ENCODE measurements around the gene CDC34. TPM values are rescaled to one million over a fixed set of nuclear protein-coding genes. Genes with fewer than 3 reads are reported as not detected.

The CDC34 gene
- total RNA-seq, 1 experiment from 2014 or later, result 112 TPM

DNA sequence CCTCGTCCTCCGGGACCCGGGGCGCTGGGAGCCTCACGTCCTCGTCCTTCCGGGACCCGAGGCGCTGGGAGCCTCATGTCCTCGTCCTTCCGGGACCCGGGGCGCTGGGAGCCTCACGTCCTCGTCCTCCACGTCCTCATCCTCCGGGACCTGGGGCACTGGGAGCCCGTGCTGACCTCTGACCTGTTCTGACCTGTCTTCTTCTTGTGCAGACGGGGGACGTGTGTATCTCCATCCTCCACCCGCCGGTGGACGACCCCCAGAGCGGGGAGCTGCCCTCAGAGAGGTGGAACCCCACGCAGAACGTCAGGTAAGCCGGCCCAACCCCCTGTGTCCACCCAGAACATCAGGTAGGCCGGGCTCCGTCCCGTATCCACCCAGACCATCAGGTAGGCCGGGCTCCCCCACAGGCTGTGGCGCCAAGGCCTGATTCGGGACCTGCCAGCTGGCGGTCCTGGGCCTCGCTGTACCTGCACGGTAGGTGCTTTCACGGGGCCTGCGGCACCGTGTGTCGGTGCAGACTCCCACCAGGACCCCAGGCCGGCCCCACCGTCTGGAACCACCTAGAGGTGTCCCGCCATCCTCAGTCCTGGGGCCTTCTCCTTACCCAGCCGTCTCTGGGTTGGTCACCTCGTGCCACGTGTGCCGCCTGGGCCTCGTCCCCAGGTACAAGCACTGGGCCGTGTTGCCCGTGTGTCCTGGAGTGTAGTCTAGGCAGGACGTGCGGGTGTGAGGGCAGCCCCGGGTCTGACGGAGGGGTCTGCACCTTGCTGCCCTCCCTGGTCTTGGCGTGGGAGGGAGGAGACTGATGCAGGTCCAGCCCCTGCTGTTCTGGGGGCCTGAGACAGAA is 4.7 kb downstream of the CDC34 start:
- Histone ChIP-seq H4K8ac (replicated peaks; ENCODE audit: insufficient read length, low read depth, low read length) (no peak overlapping the region), H3K14ac (ENCODE audit: insufficient read depth, low read length) (no peak overlapping the region), H3K4me2 (ENCODE audit: insufficient read depth, insufficient read length, low read length) (no peak overlapping the region), H2BK120ac (ENCODE audit: low read depth, low read length, poor library complexity, severe bottlenecking) (no peak overlapping the region), H3T11ph (ENCODE audit: low read length) (no peak overlapping the region), H3K9ac (ENCODE audit: extremely low read depth, insufficient read length, low read length) (no peak overlapping the region), H3K27me3 (ENCODE audit: insufficient read depth, low read length) (no peaks in the 10 kb centered on the region), H2BK20ac (ENCODE audit: low read depth, low read length, poor library complexity, severe bottlenecking) (no peak overlapping the region), H3K79me2 (ENCODE audit: insufficient read depth, low read length) (peaks cover 13% of the 10 kb centered on the region; the same call in 1 of the 2 replicates), H3K79me1 (ENCODE audit: insufficient read depth, low read depth, low read length, poor library complexity, severe bottlenecking) (peaks cover 8% of the 10 kb centered on the region), H3K4ac (ENCODE audit: low read depth, low read length) (no peak overlapping the region), H4K91ac (ENCODE audit: insufficient read length, low read depth, low read length) (no peak overlapping the region), H2BK12ac (ENCODE audit: insufficient read length, low read depth, low read length) (no peak overlapping the region), H3K18ac (ENCODE audit: insufficient read length, low read depth, low read length) (no peak overlapping the region), H4K5ac (ENCODE audit: insufficient read length, low read depth, low read length) (no peak overlapping the region), H3K23ac (ENCODE audit: insufficient read length, low read depth, low read length) (no peak overlapping the region), H3K4me1 (ENCODE audit: insufficient read depth, low read length) (no peaks in the 10 kb centered on the region), H3K9me3 (ENCODE audit: control insufficient read depth, low read depth, low read length) (no peaks in the 10 kb centered on the region), H2AK5ac (ENCODE audit: insufficient read length, low read length) (no peak overlapping the region), H2AFZ (ENCODE audit: low read length) (no peak overlapping the region), H2BK15ac (ENCODE audit: low read depth, low read length) (no peak overlapping the region), H3K23me2 (ENCODE audit: insufficient read length, low read depth, low read length, poor library complexity, severe bottlenecking) (peaks cover 6% of the 10 kb centered on the region), H3K27ac (ENCODE audit: insufficient read length, low read depth, low read length) (no peak overlapping the region), H4K20me1 (ENCODE audit: control insufficient read depth, insufficient read depth, insufficient read length) (no peaks in the 10 kb centered on the region), H2BK5ac (ENCODE audit: insufficient read length, low read length) (no peak overlapping the region), H3K56ac (ENCODE audit: insufficient read length, low read depth, low read length) (no peak overlapping the region)
- no peaks in the 10 kb centered on the region for H3K27me3 Mint-ChIP-seq (ENCODE audit: low read depth)
- H3K9me3 Mint-ChIP-seq, result no peaks in the 10 kb centered on the region
- H3K36me3 Mint-ChIP-seq (ENCODE audit: insufficient read depth in 1 of 3, low read depth in 3 of 3), result peaks cover 13 to 29% (median 26%) of the 10 kb centered on the region in 3 experiments
- TF ChIP-seq, protein P1, sequence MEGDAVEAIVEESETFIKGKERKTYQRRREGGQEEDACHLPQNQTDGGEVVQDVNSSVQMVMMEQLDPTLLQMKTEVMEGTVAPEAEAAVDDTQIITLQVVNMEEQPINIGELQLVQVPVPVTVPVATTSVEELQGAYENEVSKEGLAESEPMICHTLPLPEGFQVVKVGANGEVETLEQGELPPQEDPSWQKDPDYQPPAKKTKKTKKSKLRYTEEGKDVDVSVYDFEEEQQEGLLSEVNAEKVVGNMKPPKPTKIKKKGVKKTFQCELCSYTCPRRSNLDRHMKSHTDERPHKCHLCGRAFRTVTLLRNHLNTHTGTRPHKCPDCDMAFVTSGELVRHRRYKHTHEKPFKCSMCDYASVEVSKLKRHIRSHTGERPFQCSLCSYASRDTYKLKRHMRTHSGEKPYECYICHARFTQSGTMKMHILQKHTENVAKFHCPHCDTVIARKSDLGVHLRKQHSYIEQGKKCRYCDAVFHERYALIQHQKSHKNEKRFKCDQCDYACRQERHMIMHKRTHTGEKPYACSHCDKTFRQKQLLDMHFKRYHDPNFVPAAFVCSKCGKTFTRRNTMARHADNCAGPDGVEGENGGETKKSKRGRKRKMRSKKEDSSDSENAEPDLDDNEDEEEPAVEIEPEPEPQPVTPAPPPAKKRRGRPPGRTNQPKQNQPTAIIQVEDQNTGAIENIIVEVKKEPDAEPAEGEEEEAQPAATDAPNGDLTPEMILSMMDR (conservative IDR thresholded peaks at IDR 0.05), result no peak
- WGBS (ENCODE audit: extremely low coverage, insufficient read length, low lambda C conversion rate), result no CpG with 5 or more reads among the region's 55 CpGs
- H3K27ac Mint-ChIP-seq, result no peak overlapping the region
- no peak overlapping the region for H3K4me3 Mint-ChIP-seq
- peaks cover 5 to 8% of the 10 kb centered on the region in 2 experiments for H3K4me1 Mint-ChIP-seq
- DNase-seq, result no peak

Data from H9 (cell line).